ENCODE measurements around the gene TMEM208. TPM values are rescaled to one million over a fixed set of nuclear protein-coding genes. Genes with fewer than 3 reads are reported as not detected.

The TMEM208 gene
- total and polyA plus RNA-seq, 2 of the 8 experiments (the other 6 are each of a cell fraction or from before 2014, with no cell fraction given) = 37.7 to 100.0 TPM

DNA sequence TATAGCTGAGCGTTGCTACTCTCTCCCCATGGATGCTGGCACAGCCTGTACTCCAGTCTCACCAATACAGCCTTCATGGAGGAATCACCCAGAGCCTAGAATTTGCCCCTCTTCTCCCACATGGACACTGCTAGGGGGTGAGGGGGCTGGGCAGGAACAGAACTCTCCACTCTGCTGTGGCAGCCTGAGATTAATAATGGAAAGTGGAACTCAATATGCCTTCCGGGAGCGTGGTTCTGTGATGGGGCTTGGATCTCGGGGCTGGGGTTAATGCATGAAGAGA, 23.1 kb downstream of the TMEM208 start:
- Histone ChIP-seq H3K36me3 (ENCODE audit: control insufficient read depth in 2 of 4, insufficient read depth in 4 of 4, low read length in 3 of 4) (peaks cover 0 to 2% (median 0%) of the 10 kb centered on the region in 4 experiments; a peak in 2 of 8 replicates), H3K18ac (ENCODE audit: extremely low read depth, low read length) (no peak overlapping the region), H4K91ac (replicated peaks; ENCODE audit: insufficient read length, low read length) (no peak overlapping the region), H2BK120ac (replicated peaks; ENCODE audit: low read depth, low read length) (no peak overlapping the region), H3K14ac (ENCODE audit: insufficient read length) (no peak overlapping the region), H3K23ac (ENCODE audit: insufficient read length) (no peak overlapping the region), H3K9me3 (ENCODE audit: insufficient read depth in 2 of 2, low read depth in 1 of 2, low read length in 1 of 2) (no peaks in the 10 kb centered on the region), H4K20me1 (replicated peaks in 1 of 2; ENCODE audit: control insufficient read depth in 1 of 2, insufficient read depth in 2 of 2, low read length in 2 of 2) (peaks cover 1 to 3% of the 10 kb centered on the region in 2 experiments), H2BK5ac (ENCODE audit: low read depth, low read length) (no peak overlapping the region), H3K27me3 (replicated peaks in 1 of 4; ENCODE audit: control insufficient read depth in 3 of 4, extremely low read depth in 1 of 4, insufficient read depth in 3 of 4, low read length in 3 of 4) (peaks cover 0 to 21% (median 13%) of the 10 kb centered on the region in 4 experiments; a peak in 5 of 7 replicates), H2BK15ac (ENCODE audit: low read length) (no peak overlapping the region), H3K4me2 (ENCODE audit: insufficient read depth in 1 of 2, low read depth in 2 of 2, low read length in 2 of 2) (peak overlapping the region; percentile 92 to 95), H3K4me3 (ENCODE audit: extremely low read depth in 1 of 4, insufficient read depth in 2 of 4, low read depth in 3 of 4, low read length in 4 of 4) (peak overlapping the region in 2 of 4 experiments; percentile 70 to 71; a peak in 2 of 8 replicates), H3K9ac (replicated peaks in 1 of 4; ENCODE audit: extremely low read depth in 1 of 4, low read depth in 3 of 4, low read length in 3 of 4) (no peak overlapping the region), H3K23me2 (ENCODE audit: low read depth, low read length) (peaks cover 12% of the 10 kb centered on the region; the same call in 1 of the 2 replicates), H2AFZ (ENCODE audit: low read length) (no peak overlapping the region), H4K8ac (ENCODE audit: extremely low read depth, insufficient read depth, low read length) (no peak overlapping the region), H2BK12ac (ENCODE audit: low read depth, low read length) (no peak overlapping the region), H3K4me1 (replicated peaks in 1 of 4; ENCODE audit: control insufficient read depth in 3 of 4, insufficient read depth in 4 of 4, low read length in 3 of 4) (peaks cover 6 to 25% (median 9%) of the 10 kb centered on the region in 4 experiments), H3K27ac (ENCODE audit: low read depth, low read length) (no peak overlapping the region), H3K56ac (replicated peaks; ENCODE audit: insufficient read length, low read depth, low read length) (no peak overlapping the region), H4K5ac (ENCODE audit: insufficient read length, low read depth, low read length) (no peak overlapping the region), H2AK5ac (ENCODE audit: low read depth, low read length) (no peak overlapping the region), H3K79me2 (ENCODE audit: control insufficient read depth in 1 of 2, insufficient read depth in 2 of 2, low read length in 2 of 2) (peaks cover 0 to 3% of the 10 kb centered on the region in 2 experiments; a peak in 1 of 4 replicates), H3K79me1 (ENCODE audit: low read depth, low read length) (no peaks in the 10 kb centered on the region; the same call in 1 of the 2 replicates), H3K4ac (replicated peaks; ENCODE audit: insufficient read length, low read depth, low read length) (no peak overlapping the region), H2BK20ac (ENCODE audit: low read length) (no peak overlapping the region)
- ChIA-PET CTCF (ENCODE audit: partially characterized antibody) (interaction anchor here (1.0 to 4.4 kb wide), 7 partner anchors 10 to 232 kb away, joined by 3 to 33 read pairs (median 4); no protein-coding TSS in a partner anchor), POLR2A (ENCODE audit: partially characterized antibody) (interaction anchor here (1.3 to 6.8 kb wide), 5 partner anchors 11 to 35 kb away, joined by 3 to 111 read pairs (median 12); no protein-coding TSS in a partner anchor)
- FAIRE-seq (no peak), DNase-seq (ENCODE audit: low read depth in 1 of 2, low spot score in 2 of 2) (no peak)
- WGBS, 2 experiments (ENCODE audit: extremely low coverage in 1 of 2, insufficient coverage in 1 of 2, insufficient read length in 1 of 2, insufficient replicate concordance in 2 of 2, low coverage in 1 of 2, low lambda C conversion rate in 2 of 2, missing lambda C conversion rate in 1 of 2) = 89% methylated on average over 4 of the region's 4 CpGs; no CpG with 5 or more reads in 1 of the 2 experiments
- TF ChIP-seq, protein P1, sequence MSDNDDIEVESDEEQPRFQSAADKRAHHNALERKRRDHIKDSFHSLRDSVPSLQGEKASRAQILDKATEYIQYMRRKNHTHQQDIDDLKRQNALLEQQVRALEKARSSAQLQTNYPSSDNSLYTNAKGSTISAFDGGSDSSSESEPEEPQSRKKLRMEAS (IDR thresholded peaks at IDR 0.05) = no peak
- no peak for TF ChIP-seq GABPA (IDR thresholded peaks at IDR 0.05; ENCODE audit: borderline replicate concordance, insufficient read depth, low read length)
- TF ChIP-seq, protein P2, sequence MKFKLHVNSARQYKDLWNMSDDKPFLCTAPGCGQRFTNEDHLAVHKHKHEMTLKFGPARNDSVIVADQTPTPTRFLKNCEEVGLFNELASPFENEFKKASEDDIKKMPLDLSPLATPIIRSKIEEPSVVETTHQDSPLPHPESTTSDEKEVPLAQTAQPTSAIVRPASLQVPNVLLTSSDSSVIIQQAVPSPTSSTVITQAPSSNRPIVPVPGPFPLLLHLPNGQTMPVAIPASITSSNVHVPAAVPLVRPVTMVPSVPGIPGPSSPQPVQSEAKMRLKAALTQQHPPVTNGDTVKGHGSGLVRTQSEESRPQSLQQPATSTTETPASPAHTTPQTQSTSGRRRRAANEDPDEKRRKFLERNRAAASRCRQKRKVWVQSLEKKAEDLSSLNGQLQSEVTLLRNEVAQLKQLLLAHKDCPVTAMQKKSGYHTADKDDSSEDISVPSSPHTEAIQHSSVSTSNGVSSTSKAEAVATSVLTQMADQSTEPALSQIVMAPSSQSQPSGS (IDR thresholded peaks at IDR 0.05; ENCODE audit: low read length) = no peak
- no peak for TF ChIP-seq RNF2 (IDR thresholded peaks at IDR 0.05; ENCODE audit: borderline replicate concordance, low read depth, low read length, missing control alignments, poor library complexity, severe bottlenecking)
- TF ChIP-seq, protein P3, sequence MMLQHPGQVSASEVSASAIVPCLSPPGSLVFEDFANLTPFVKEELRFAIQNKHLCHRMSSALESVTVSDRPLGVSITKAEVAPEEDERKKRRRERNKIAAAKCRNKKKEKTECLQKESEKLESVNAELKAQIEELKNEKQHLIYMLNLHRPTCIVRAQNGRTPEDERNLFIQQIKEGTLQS (IDR thresholded peaks at IDR 0.05; ENCODE audit: insufficient read depth, low read depth, low read length) = no peak
- no peak for TF ChIP-seq EZH2 (IDR thresholded peaks at IDR 0.05; ENCODE audit: low read depth, low read length, severe bottlenecking)
- no peak for TF ChIP-seq BCL11A (IDR thresholded peaks at IDR 0.05; ENCODE audit: low read depth in 2 of 2, low read length in 2 of 2)
- TF ChIP-seq POLR2AphosphoS5 (IDR thresholded peaks at IDR 0.05; ENCODE audit: low read depth, low read length) = no peak
- no peak for TF ChIP-seq KDM1A (IDR thresholded peaks at IDR 0.05; ENCODE audit: borderline replicate concordance, low read length)
- TF ChIP-seq CEBPB (IDR thresholded peaks at IDR 0.05; ENCODE audit: low read depth, low read length) = no peak
- TF ChIP-seq EGR1 (IDR thresholded peaks at IDR 0.05; ENCODE audit: borderline replicate concordance, low read depth, low read length) = no peak
